Measurements from ENCODE around the gene OR2T2. TPM values are rescaled to one million over a fixed set of nuclear protein-coding genes. Genes with fewer than 3 reads are reported as not detected.
"Not testable (repeated sequence)": the region's sequence is repeated elsewhere in the genome, so short reads cannot be mapped to it uniquely, and the experiment has no call there.

The OR2T2 gene
- polyA plus RNA-seq, 1 donor from 2014 or later: not detected

GRCh38 chr1:248449821-248450465 lies 4.5 kb downstream of the OR2T2 start:
- H3K79me2 ChIP-seq (replicated peaks; ENCODE audit: insufficient read depth, low read length); H3K36me3 ChIP-seq (ENCODE audit: insufficient read depth, low read length); H3F3A ChIP-seq (ENCODE audit: insufficient read depth, low read length, poor library complexity, severe bottlenecking); H3K27me3 ChIP-seq (ENCODE audit: insufficient read depth, low read depth, low read length); H4K20me1 ChIP-seq (ENCODE audit: insufficient read depth); H2AFZ ChIP-seq (ENCODE audit: low read depth, low read length); H3K9me3 ChIP-seq (ENCODE audit: low read length); H3K4me2 ChIP-seq (ENCODE audit: low read length); H3K4me3 ChIP-seq (ENCODE audit: low read length); H3K9ac ChIP-seq (ENCODE audit: low read length); H3K27ac ChIP-seq (ENCODE audit: low read length); H3K9me2 ChIP-seq (ENCODE audit: insufficient read depth, low read length): not testable (repeated sequence)

GRCh38 chr1:248450466-248451145 lies 5.2 kb downstream of the OR2T2 start:
- H3K36me3 ChIP-seq (ENCODE audit: insufficient read depth, low read length); H3F3A ChIP-seq (ENCODE audit: insufficient read depth, low read length, poor library complexity, severe bottlenecking); H3K4me2 ChIP-seq (ENCODE audit: low read length); H2AFZ ChIP-seq (ENCODE audit: low read depth, low read length); H3K27me3 ChIP-seq (ENCODE audit: insufficient read depth, low read depth, low read length); H3K79me2 ChIP-seq (replicated peaks; ENCODE audit: insufficient read depth, low read length); H3K9me3 ChIP-seq (ENCODE audit: low read length); H3K9ac ChIP-seq (ENCODE audit: low read length); H3K27ac ChIP-seq (ENCODE audit: low read length); H3K4me3 ChIP-seq (ENCODE audit: low read length); H4K20me1 ChIP-seq (ENCODE audit: insufficient read depth); H3K9me2 ChIP-seq (ENCODE audit: insufficient read depth, low read length): not testable (repeated sequence)

- H3K9ac ChIP-seq (ENCODE audit: low read length); H3K79me2 ChIP-seq (replicated peaks; ENCODE audit: insufficient read depth, low read length); H3K27ac ChIP-seq (ENCODE audit: low read length); H3K27me3 ChIP-seq (ENCODE audit: insufficient read depth, low read depth, low read length); H3F3A ChIP-seq (ENCODE audit: insufficient read depth, low read length, poor library complexity, severe bottlenecking); H3K4me2 ChIP-seq (ENCODE audit: low read length); H3K36me3 ChIP-seq (ENCODE audit: insufficient read depth, low read length); H3K4me3 ChIP-seq (ENCODE audit: low read length); H3K9me3 ChIP-seq (ENCODE audit: low read length); H4K20me1 ChIP-seq (ENCODE audit: insufficient read depth); H3K9me2 ChIP-seq (ENCODE audit: insufficient read depth, low read length); H2AFZ ChIP-seq (ENCODE audit: low read depth, low read length): not testable (repeated sequence)
Observed at GRCh38 chr1:248453619-248454018, 8.2 kb downstream of the OR2T2 start.

- H3K9ac ChIP-seq (ENCODE audit: low read length); H3K4me2 ChIP-seq (ENCODE audit: low read length); H3K4me3 ChIP-seq (ENCODE audit: low read length); H4K20me1 ChIP-seq (ENCODE audit: insufficient read depth); H3K27ac ChIP-seq (ENCODE audit: low read length); H3K9me3 ChIP-seq (ENCODE audit: low read length); H3F3A ChIP-seq (ENCODE audit: insufficient read depth, low read length, poor library complexity, severe bottlenecking); H2AFZ ChIP-seq (ENCODE audit: low read depth, low read length); H3K79me2 ChIP-seq (replicated peaks; ENCODE audit: insufficient read depth, low read length); H3K9me2 ChIP-seq (ENCODE audit: insufficient read depth, low read length); H3K36me3 ChIP-seq (ENCODE audit: insufficient read depth, low read length); H3K27me3 ChIP-seq (ENCODE audit: insufficient read depth, low read depth, low read length): not testable (repeated sequence)
Observed at GRCh38 chr1:248455045-248455444, 9.6 kb downstream of the OR2T2 start.

GRCh38 chr1:248456635-248457034 lies 11.2 kb downstream of the OR2T2 start:
- H3K4me2 ChIP-seq (ENCODE audit: low read length); H3K9ac ChIP-seq (ENCODE audit: low read length); H2AFZ ChIP-seq (ENCODE audit: low read depth, low read length); H3F3A ChIP-seq (ENCODE audit: insufficient read depth, low read length, poor library complexity, severe bottlenecking); H3K79me2 ChIP-seq (replicated peaks; ENCODE audit: insufficient read depth, low read length); H3K9me2 ChIP-seq (ENCODE audit: insufficient read depth, low read length); H3K4me3 ChIP-seq (ENCODE audit: low read length); H3K9me3 ChIP-seq (ENCODE audit: low read length); H3K36me3 ChIP-seq (ENCODE audit: insufficient read depth, low read length); H4K20me1 ChIP-seq (ENCODE audit: insufficient read depth); H3K27me3 ChIP-seq (ENCODE audit: insufficient read depth, low read depth, low read length); H3K27ac ChIP-seq (ENCODE audit: low read length): not testable (repeated sequence)

- not testable (repeated sequence) for H3K4me2 ChIP-seq (ENCODE audit: low read length); H3K4me3 ChIP-seq (ENCODE audit: low read length); H3K9me2 ChIP-seq (ENCODE audit: insufficient read depth, low read length); H2AFZ ChIP-seq (ENCODE audit: low read depth, low read length); H3K9me3 ChIP-seq (ENCODE audit: low read length); H3K79me2 ChIP-seq (replicated peaks; ENCODE audit: insufficient read depth, low read length); H3K36me3 ChIP-seq (ENCODE audit: insufficient read depth, low read length); H3K27ac ChIP-seq (ENCODE audit: low read length); H3K27me3 ChIP-seq (ENCODE audit: insufficient read depth, low read depth, low read length); H3K9ac ChIP-seq (ENCODE audit: low read length); H4K20me1 ChIP-seq (ENCODE audit: insufficient read depth); H3F3A ChIP-seq (ENCODE audit: insufficient read depth, low read length, poor library complexity, severe bottlenecking)
Observed at GRCh38 chr1:248459117-248459516, 13.7 kb downstream of the OR2T2 start.
